Neural progenitor cell (in vitro differentiated cells): Measurements from ENCODE around the gene HOXA11.
A peak's percentile ranks its signal among the peaks of the same experiment; 100 is the strongest.

Experiments
- CTCF ChIP-seq: fragments of 200-600 bp; sonication (generic); IDR thresholded peaks from 2 replicates; pipeline ENCODE4 v1.5.1; 2017; ENCODE audit warnings: antibody characterized with exemption, mild to moderate bottlenecking
- EZH2 ChIP-seq: fragments of 200-600 bp; sonication (generic); IDR thresholded peaks from 2 replicates; pipeline ENCODE4 v1.6.1; 2017; ENCODE audit warnings: antibody characterized with exemption, mild to moderate bottlenecking, moderate library complexity
- EZH2phosphoT487 ChIP-seq: fragments of 200-600 bp; sonication (generic); IDR thresholded peaks from 2 replicates; pipeline ENCODE4 v1.6.1; 2017; ENCODE audit warnings: antibody characterized with exemption

DNA sequence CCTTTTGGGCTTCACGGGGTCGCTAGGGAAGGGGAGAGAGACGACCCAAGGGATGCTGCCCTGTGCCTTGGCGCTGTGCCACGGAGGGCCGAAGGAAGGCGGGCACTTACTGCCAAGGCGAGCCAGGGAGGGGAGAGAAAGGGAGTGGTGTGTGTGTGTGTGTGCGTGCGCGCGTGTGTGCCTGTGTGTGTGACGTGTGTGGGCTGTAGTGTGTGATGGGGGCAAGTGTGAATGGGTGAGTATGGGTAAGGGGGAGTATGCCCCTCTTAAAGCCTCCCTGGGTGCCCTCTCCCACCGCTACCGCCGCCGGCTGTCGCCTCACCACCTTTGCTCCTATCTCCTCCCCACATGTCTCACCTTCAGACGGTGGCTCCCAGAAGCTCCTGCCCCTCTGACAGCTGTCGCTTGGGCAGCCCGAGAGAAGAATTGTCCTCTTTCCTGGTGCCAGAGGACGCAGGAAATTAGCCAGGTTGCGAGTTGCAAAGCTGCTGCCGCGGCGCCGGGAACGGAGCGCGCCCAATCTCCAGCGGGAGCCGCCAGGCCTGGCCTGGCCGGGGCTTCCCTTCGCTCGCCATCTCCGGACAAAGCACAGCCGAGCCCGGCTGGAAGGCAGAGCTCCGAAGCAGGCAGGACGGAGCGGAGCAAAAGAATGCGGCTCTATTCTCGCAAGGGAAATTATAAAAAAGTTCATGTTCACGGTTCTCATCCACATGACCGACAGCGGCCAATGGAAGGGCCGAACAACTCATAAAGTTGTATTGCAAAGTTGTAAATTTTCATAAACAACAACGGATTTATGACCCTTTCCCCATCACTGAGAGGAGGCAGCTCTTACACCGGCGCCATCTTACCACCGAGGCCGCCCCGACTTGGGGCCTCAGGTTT is 32.9 kb downstream of the HOXA11 start, which contains the start of gene HOXA3:
- TF ChIP-seq CTCF (no peak), EZH2 (peak; percentile 91), EZH2phosphoT487 (peak; percentile 93)
